ENCODE data around the gene CLDN22. TPM values are rescaled to one million over a fixed set of nuclear protein-coding genes. Genes with fewer than 3 reads are reported as not detected.

CLDN22 gene
- total RNA-seq, 6 donors from 2014 or later, result 1.8 TPM; not detected in 5

DNA sequence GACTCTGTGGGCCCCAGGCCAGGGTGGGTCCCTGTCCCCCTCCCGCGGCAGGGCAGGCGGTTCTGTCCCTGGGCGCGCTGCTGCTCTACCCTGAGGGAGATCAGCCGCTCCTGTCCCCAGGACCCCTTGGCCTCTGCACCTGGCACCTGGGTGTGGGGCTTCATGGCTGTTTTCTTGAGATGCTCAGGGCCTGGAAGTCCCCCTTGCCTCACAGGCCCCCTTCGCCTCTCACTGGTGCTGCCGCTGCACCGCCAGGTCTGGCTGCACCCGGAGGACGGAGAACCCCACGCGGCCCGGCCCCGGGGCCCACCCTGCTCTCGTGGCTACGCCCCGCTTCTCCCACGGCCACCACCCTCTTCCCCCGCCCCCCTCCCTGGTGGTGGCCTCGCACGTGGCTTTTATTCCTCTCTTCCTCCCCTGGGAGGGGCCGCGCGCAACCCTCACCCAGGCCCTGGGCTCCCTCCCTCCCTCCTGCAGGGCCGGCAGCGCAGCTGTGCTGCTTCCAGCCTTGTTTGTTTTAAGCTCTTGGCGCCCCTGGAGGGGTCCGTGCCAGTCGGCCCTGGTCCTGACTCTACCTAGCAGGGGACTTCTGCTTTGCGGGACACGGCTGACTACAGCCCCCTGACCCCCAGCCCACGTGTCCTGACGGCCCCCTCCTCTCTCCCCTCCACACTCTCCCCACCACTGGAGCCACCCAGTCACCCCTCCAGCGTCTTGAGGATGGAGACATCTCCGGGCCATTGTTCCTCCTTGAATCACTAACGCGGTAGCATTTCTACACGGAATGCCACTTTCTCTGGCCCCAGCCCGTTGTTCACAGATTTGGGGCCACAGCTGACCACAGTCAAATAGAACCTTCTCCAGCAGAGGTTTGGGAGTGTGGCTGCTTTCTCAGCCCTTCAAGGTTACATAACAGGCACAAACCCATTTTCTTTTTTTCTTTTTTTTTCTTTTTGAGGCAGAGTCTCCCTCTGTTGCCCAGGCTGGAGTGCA is 22.8 kb upstream of the CLDN22 start:
- no peaks in the 10 kb centered on the region for H3K27me3 ChIP-seq
- ATAC-seq (ENCODE audit: low FRiP score in 2 of 2) (peak in 1 of 2 donors; percentile 62), DNase-seq (peak in 1 of 2 donors; percentile 77)
- H3K9me3 ChIP-seq, result no peaks in the 10 kb centered on the region
- H3K4me1 ChIP-seq, result peaks cover 0 to 9% (median 3%) of the 10 kb centered on the region in 4 donors
- H3K27ac ChIP-seq, result no peak overlapping the region
- TF ChIP-seq, protein P1, sequence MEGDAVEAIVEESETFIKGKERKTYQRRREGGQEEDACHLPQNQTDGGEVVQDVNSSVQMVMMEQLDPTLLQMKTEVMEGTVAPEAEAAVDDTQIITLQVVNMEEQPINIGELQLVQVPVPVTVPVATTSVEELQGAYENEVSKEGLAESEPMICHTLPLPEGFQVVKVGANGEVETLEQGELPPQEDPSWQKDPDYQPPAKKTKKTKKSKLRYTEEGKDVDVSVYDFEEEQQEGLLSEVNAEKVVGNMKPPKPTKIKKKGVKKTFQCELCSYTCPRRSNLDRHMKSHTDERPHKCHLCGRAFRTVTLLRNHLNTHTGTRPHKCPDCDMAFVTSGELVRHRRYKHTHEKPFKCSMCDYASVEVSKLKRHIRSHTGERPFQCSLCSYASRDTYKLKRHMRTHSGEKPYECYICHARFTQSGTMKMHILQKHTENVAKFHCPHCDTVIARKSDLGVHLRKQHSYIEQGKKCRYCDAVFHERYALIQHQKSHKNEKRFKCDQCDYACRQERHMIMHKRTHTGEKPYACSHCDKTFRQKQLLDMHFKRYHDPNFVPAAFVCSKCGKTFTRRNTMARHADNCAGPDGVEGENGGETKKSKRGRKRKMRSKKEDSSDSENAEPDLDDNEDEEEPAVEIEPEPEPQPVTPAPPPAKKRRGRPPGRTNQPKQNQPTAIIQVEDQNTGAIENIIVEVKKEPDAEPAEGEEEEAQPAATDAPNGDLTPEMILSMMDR (IDR thresholded peaks at IDR 0.05), result no peak
- no peak for TF ChIP-seq POLR2A (IDR thresholded peaks at IDR 0.05)
- TF ChIP-seq EP300 (IDR thresholded peaks at IDR 0.05), result no peak
- TF ChIP-seq POLR2AphosphoS5 (IDR thresholded peaks at IDR 0.05), result no peak
- no peaks in the 10 kb centered on the region for H3K36me3 ChIP-seq
- peak overlapping the region in 1 of 4 donors; percentile 4 for H3K4me3 ChIP-seq
- WGBS, 2 donors, result 37 to 44% methylated on average over 16 to 30 of the region's 40 CpGs

DNA sequence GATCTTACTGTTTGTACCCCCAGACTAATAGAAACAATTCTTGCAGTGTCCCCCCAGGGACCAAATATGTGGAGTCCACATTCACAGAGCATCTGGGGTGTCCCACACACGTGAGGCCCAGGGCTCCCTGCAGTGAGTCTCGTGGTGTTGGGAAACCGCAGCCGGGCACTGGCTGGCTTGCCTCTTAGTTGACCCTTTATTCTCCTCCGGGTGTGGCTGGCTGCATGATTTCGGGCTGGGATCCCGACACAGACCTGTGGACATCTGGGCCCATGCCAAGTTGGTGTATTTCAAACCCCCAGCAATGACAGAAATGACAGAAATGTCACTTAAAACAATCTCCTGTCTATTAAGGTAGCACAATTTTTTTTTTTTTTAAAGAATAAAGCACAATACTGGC is 17.8 kb upstream of the CLDN22 start:
- H3K27me3 ChIP-seq, result no peaks in the 10 kb centered on the region
- H3K4me3 ChIP-seq, result no peak overlapping the region
- DNase-seq, result peak in 1 of 2 donors; percentile 16
- TF ChIP-seq, protein P1 (IDR thresholded peaks at IDR 0.05), result no peak
- no peak for TF ChIP-seq POLR2A (IDR thresholded peaks at IDR 0.05)
- no peak for TF ChIP-seq POLR2AphosphoS5 (IDR thresholded peaks at IDR 0.05)
- no peak for TF ChIP-seq EP300 (IDR thresholded peaks at IDR 0.05)
- peaks cover 2 to 7% (median 4%) of the 10 kb centered on the region in 4 donors for H3K4me1 ChIP-seq
- 85 to 100% methylated on average over 3 to 7 of the region's 7 CpGs for WGBS, 2 donors
- H3K36me3 ChIP-seq, result no peaks in the 10 kb centered on the region
- no peak for ATAC-seq (ENCODE audit: low FRiP score in 2 of 2)
- no peak overlapping the region for H3K27ac ChIP-seq
- no peaks in the 10 kb centered on the region for H3K9me3 ChIP-seq

DNA sequence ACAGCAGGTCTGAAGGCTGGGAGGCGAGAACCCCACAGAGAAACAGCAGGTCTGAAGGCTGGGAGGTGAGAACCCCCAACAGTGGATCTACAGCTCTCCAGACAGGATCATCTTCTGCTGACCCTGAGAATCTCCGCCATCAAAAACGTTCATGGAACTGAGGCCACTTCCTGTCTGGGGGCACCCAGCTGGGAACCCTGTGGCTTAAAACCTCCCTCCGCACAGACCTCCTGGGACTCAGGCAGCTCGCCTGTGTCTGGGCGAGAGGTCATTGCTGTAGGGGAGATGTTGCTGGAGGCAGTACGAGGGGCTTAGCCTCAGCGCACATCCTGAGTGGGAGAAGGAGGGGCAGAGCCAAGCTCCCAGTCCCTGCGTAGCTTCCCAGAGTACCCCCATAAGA is 17.3 kb upstream of the CLDN22 start:
- no peaks in the 10 kb centered on the region for H3K27me3 ChIP-seq
- DNase-seq (no peak), ATAC-seq (ENCODE audit: low FRiP score in 2 of 2) (no peak)
- H3K36me3 ChIP-seq, result no peaks in the 10 kb centered on the region
- 83% methylated on average over 9 of the region's 9 CpGs; no CpG with 5 or more reads in 1 of the 2 donors for WGBS, 2 donors
- H3K9me3 ChIP-seq, result no peaks in the 10 kb centered on the region
- no peak overlapping the region for H3K4me3 ChIP-seq
- H3K4me1 ChIP-seq, result peaks cover 0 to 7% (median 1%) of the 10 kb centered on the region in 4 donors
- TF ChIP-seq, protein P1 (IDR thresholded peaks at IDR 0.05), result no peak
- TF ChIP-seq POLR2AphosphoS5 (IDR thresholded peaks at IDR 0.05) (no peak), EP300 (IDR thresholded peaks at IDR 0.05) (no peak), POLR2A (IDR thresholded peaks at IDR 0.05) (no peak)
- H3K27ac ChIP-seq, result no peak overlapping the region

DNA sequence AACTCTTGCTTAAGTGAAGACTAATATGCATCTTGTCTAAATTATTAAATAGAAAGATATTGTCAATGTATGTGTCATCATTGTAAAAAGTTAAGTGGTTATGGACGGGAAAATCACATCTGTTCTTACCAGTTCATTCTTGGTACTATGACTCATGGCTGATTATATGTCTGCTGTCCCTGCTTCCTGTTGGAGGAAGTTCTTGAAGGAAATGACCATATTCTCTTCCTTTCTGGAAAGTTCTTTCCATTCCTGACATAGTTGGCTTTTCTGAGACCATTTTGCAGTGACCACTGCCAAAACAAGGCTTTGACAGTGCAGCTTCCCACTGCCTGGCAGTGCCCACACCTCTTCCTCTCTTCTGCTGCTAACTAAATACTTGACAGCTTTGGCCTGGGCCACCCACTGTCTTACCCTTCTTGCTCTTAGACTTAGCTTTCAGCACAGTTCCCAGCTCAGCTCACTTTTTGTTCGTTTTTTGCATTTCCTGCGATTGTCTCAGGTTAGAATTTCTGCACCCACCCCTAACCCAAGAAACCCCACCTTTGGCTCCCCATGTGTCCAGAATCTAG is 15.4 kb upstream of the CLDN22 start:
- Histone ChIP-seq H3K27me3 (no peaks in the 10 kb centered on the region), H3K36me3 (no peaks in the 10 kb centered on the region), H3K4me3 (no peak overlapping the region), H3K9me3 (no peaks in the 10 kb centered on the region), H3K4me1 (peaks cover 0 to 7% (median 1%) of the 10 kb centered on the region in 4 donors), H3K27ac (no peak overlapping the region)
- WGBS, 2 donors, result 52 to 53% methylated on average over 3 of the region's 3 CpGs
- no peak for TF ChIP-seq EP300 (IDR thresholded peaks at IDR 0.05)
- TF ChIP-seq POLR2AphosphoS5 (IDR thresholded peaks at IDR 0.05), result no peak
- TF ChIP-seq, protein P1 (IDR thresholded peaks at IDR 0.05), result no peak
- no peak for TF ChIP-seq POLR2A (IDR thresholded peaks at IDR 0.05)
- ATAC-seq (ENCODE audit: low FRiP score in 2 of 2) (peak in 1 of 2 donors; percentile 31), DNase-seq (no peak)

All from upper lobe of left lung (tissue), 6 donors.